ENCODE data around the gene PIP5KL1. TPM values are rescaled to one million over a fixed set of nuclear protein-coding genes. Genes with fewer than 3 reads are reported as not detected.

Gene PIP5KL1
- total and polyA plus RNA-seq, 2 of the 8 experiments (the other 6 are each of a cell fraction or from before 2014, with no cell fraction given) = 13.4 to 15.4 TPM

DNA sequence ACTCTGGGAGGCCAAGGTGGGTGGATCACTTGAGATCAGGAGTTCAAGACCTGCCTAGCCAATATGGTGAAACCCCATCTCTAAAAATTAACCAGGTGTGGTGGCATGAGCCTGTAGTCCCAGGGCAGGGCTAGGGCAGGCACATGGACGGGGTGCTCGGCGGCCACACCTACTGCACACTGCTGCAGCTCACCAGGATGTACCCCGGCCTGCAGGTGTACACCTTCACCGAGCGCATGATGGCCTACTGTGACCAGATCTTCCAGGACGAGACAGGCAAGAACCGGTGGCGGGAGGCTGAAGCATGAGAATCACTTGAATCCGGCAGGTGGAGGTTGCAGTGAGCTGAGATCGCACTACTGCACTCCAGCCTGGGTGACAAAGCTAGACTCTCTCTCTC is 16.9 kb downstream of the PIP5KL1 start (continued):
- TF ChIP-seq TAF7 (optimal IDR thresholded peaks at IDR 0.05; ENCODE audit: borderline replicate concordance, low read depth, low read length) = no peak
- no peak for TF ChIP-seq BACH1 (IDR thresholded peaks at IDR 0.05; ENCODE audit: low read length)
- no peak for TF ChIP-seq PHF8 (conservative IDR thresholded peaks at IDR 0.05; ENCODE audit: low read depth, low read length)
- no peak for TF ChIP-seq NRF1 (IDR thresholded peaks at IDR 0.05; ENCODE audit: low read depth, low read length)
- no peak for TF ChIP-seq SP1 (IDR thresholded peaks at IDR 0.05; ENCODE audit: low read depth, low read length)
- no peak for TF ChIP-seq NANOG (IDR thresholded peaks at IDR 0.05; ENCODE audit: insufficient read depth, low read depth, low read length, poor library complexity, severe bottlenecking)
- no peak for TF ChIP-seq EP300 (IDR thresholded peaks at IDR 0.05; ENCODE audit: borderline replicate concordance in 1 of 2, low read depth in 2 of 2, low read length in 2 of 2)
- TF ChIP-seq EZH2 (IDR thresholded peaks at IDR 0.05; ENCODE audit: low read depth, low read length, severe bottlenecking) = no peak
